ENCODE measurements around the gene GRAMD4.

GRCh38 chr22:46650078-46650810, 30.1 kb downstream of the GRAMD4 start:
- no peak for TF ChIP-seq CTCF (IDR thresholded peaks at IDR 0.05 in 4 of 5, conservative IDR thresholded peaks at IDR 0.05 in 1 of 5)
- peak; percentile 13 to 41 for TF ChIP-seq POLR2A (IDR thresholded peaks at IDR 0.05)

Measured in gastrocnemius medialis (tissue), 4 donors.